Neutrophil (primary cell): ENCODE data around the gene PXDC1.
A peak's percentile ranks its signal among the peaks of the same experiment; 100 is the strongest.

Source experiments
- H3K27ac ChIP-seq: fragments of 200-600 bp; sonication (generic); 2 replicates; pipeline ENCODE4 v1.5.1; 2016; ENCODE audit warnings: mild to moderate bottlenecking, moderate library complexity
- H3K27me3 ChIP-seq: fragments of 200-600 bp; sonication (generic); 2 replicates; pipeline ENCODE4 v1.6.0; 2016; ENCODE audit warnings: mild to moderate bottlenecking
- H3K36me3 ChIP-seq: fragments of 200-600 bp; sonication (generic); 2 replicates; pipeline ENCODE4 v1.5.1; 2017
- H3K4me1 ChIP-seq, 2 experiments: fragments of 200-600 bp in 1 of 2; sonication (generic) in 1 of 2; 1 replicate in 1 of 2; 2 replicates in 1 of 2; pipeline versions ENCODE4 v1.5.1 to v1.6.1; 2013 to 2016; ENCODE audit warnings: low read depth in 1 of 2, low read length in 1 of 2, mild to moderate bottlenecking in 1 of 2, moderate library complexity in 1 of 2; ENCODE audit not compliant: control insufficient read depth in 1 of 2, insufficient read depth in 1 of 2
- H3K4me3 ChIP-seq, 2 experiments: fragments of 200-600 bp in 1 of 2; sonication (generic) in 1 of 2; 1 replicate in 1 of 2; 2 replicates in 1 of 2; pipeline ENCODE4 v1.5.1; 2013 to 2016; ENCODE audit warnings: low read depth in 1 of 2, low read length in 1 of 2, mild to moderate bottlenecking in 1 of 2, moderate library complexity in 1 of 2
- H3K9me3 ChIP-seq: fragments of 200-600 bp; sonication (generic); 2 replicates; pipeline ENCODE4 v1.5.1; 2016
- TF ChIP-seq, protein P1 (sequence below): fragments of 200-600 bp; sonication (generic); IDR thresholded peaks from 2 replicates; pipeline ENCODE4 v1.5.1; 2016; ENCODE audit warnings: antibody characterized with exemption

The PXDC1 gene

GRCh38 chr6:3748208-3749066 is 3.1 kb downstream of the PXDC1 start:
- TF ChIP-seq, protein P1, sequence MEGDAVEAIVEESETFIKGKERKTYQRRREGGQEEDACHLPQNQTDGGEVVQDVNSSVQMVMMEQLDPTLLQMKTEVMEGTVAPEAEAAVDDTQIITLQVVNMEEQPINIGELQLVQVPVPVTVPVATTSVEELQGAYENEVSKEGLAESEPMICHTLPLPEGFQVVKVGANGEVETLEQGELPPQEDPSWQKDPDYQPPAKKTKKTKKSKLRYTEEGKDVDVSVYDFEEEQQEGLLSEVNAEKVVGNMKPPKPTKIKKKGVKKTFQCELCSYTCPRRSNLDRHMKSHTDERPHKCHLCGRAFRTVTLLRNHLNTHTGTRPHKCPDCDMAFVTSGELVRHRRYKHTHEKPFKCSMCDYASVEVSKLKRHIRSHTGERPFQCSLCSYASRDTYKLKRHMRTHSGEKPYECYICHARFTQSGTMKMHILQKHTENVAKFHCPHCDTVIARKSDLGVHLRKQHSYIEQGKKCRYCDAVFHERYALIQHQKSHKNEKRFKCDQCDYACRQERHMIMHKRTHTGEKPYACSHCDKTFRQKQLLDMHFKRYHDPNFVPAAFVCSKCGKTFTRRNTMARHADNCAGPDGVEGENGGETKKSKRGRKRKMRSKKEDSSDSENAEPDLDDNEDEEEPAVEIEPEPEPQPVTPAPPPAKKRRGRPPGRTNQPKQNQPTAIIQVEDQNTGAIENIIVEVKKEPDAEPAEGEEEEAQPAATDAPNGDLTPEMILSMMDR = no peak
- no peak overlapping the region for H3K27ac ChIP-seq
- peaks cover 63 to 74% of the 10 kb centered on the region in 2 experiments for H3K4me1 ChIP-seq
- H3K36me3 ChIP-seq = no peaks in the 10 kb centered on the region
- peaks cover 52% of the 10 kb centered on the region for H3K27me3 ChIP-seq
- H3K9me3 ChIP-seq = no peaks in the 10 kb centered on the region
- H3K4me3 ChIP-seq = no peak overlapping the region

DNA sequence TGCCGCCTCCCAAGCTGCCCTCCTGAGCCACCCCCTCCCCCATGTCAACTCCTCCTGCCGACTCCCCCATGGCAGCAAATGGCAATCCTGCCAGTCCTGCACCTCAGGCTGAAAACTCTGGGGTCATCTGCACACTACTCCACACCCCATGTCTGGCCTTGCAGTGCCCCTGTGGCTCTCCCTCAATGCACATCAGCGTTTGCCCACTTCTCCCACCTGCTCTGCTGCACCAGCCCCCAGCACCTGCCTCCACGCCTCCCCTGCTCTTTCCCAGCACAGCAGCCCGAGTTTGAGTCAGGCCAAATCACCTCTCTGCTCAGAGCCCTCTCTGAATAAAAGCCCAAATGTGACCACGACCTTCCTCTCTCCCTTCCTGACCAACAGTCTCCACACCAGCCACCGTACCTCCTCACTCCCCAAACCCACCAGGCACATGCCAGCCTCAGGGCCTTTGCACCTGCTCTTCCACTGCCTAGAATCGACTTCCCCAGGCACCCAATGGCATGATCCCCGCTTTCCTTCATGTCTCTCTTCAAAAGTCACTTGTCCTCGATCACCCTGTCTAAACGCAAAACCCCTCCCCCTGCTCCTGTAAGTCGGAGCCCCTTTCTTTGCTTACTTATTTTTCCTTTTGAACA is 4.3 kb downstream of the PXDC1 start:
- Histone ChIP-seq H3K36me3 (no peaks in the 10 kb centered on the region), H3K9me3 (no peaks in the 10 kb centered on the region), H3K4me1 (peaks cover 71 to 82% of the 10 kb centered on the region in 2 experiments), H3K27ac (no peak overlapping the region), H3K27me3 (peaks cover 40% of the 10 kb centered on the region), H3K4me3 (no peak overlapping the region)
- TF ChIP-seq, protein P1 = no peak

GRCh38 chr6:3746696-3747095 is 4.8 kb downstream of the PXDC1 start:
- TF ChIP-seq, protein P1 = no peak
- peak overlapping the region; percentile 77 for H3K27ac ChIP-seq

GRCh38 chr6:3746119-3746691 is 5.3 kb downstream of the PXDC1 start:
- Histone ChIP-seq H3K4me3 (peak overlapping the region; percentile 26 to 31), H3K4me1 (peaks cover 64 to 83% of the 10 kb centered on the region in 2 experiments), H3K27ac (peak overlapping the region; percentile 77)

More at GRCh38 chr6:3746696-3747095, 4.8 kb downstream of the PXDC1 start:
- H3K4me3 ChIP-seq = peak overlapping the region; percentile 26 to 31
- peaks cover 40% of the 10 kb centered on the region for H3K27me3 ChIP-seq
- no peaks in the 10 kb centered on the region for H3K9me3 ChIP-seq
- no peaks in the 10 kb centered on the region for H3K36me3 ChIP-seq
- H3K4me1 ChIP-seq = peaks cover 68 to 83% of the 10 kb centered on the region in 2 experiments

GRCh38 chr6:3745566-3746118 is 5.9 kb downstream of the PXDC1 start:
- Histone ChIP-seq H3K4me1 (peaks cover 63 to 83% of the 10 kb centered on the region in 2 experiments), H3K36me3 (no peaks in the 10 kb centered on the region), H3K4me3 (peak overlapping the region; percentile 26 to 31), H3K27ac (peak overlapping the region; percentile 77), H3K27me3 (peaks cover 39% of the 10 kb centered on the region), H3K9me3 (no peaks in the 10 kb centered on the region)
- TF ChIP-seq, protein P1 = no peak

More at GRCh38 chr6:3746119-3746691, 5.3 kb downstream of the PXDC1 start:
- no peaks in the 10 kb centered on the region for H3K36me3 ChIP-seq
- peaks cover 39% of the 10 kb centered on the region for H3K27me3 ChIP-seq
- no peaks in the 10 kb centered on the region for H3K9me3 ChIP-seq
- TF ChIP-seq, protein P1 = no peak
